HepG2 (cell line): ENCODE measurements around the gene ELP1. TPM values are rescaled to one million over a fixed set of nuclear protein-coding genes. Genes with fewer than 3 reads are reported as not detected.

Source experiments
- DRAP1 ChIP-seq: IDR thresholded peaks from 2 replicates; pipeline ENCODE4 v1.6.1; 2016; ENCODE audit warnings: missing genetic modification reagents, missing compliant biosample characterization
- ETV5 ChIP-seq: IDR thresholded peaks from 2 replicates; pipeline ENCODE4 v1.6.1; 2018; ENCODE audit warnings: missing biosample characterization, missing genetic modification reagents, inconsistent platforms, borderline replicate concordance
- GPN1 ChIP-seq: sonication (generic); formaldehyde crosslinking; IDR thresholded peaks from 2 replicates; pipeline ENCODE4 v1.5.1; 2020; ENCODE audit warnings: missing genetic modification reagents, borderline replicate concordance
- HCFC1 ChIP-seq: fragments of 150-350 bp; IDR thresholded peaks from 2 replicates; pipeline ENCODE4 v1.6.1; 2014; ENCODE audit warnings: low read depth, low read length
- IRF9 ChIP-seq: sonication (generic); formaldehyde crosslinking; IDR thresholded peaks from 2 replicates; pipeline ENCODE4 v1.8.0; 2022; ENCODE audit warnings: missing genetic modification reagents, mild to moderate bottlenecking, borderline replicate concordance
- KLF12 ChIP-seq: sonication (generic); formaldehyde crosslinking; IDR thresholded peaks from 2 replicates; pipeline ENCODE4 v1.4.0; 2020; ENCODE audit warnings: missing genetic modification reagents, borderline replicate concordance
- MAFF ChIP-seq: IDR thresholded peaks from 2 replicates; pipeline ENCODE4 v1.6.1; 2011; ENCODE audit warnings: low read depth, low read length, improper control_type of control experiment
- PTBP1 ChIP-seq: fragments of 200-400 bp; formaldehyde crosslinking; IDR thresholded peaks from 2 replicates; pipeline ENCODE4 v1.6.1; 2018; ENCODE audit warnings: low read length, low read depth; ENCODE audit not compliant: poor library complexity, severe bottlenecking
- SALL1 ChIP-seq: sonication (generic); formaldehyde crosslinking; IDR thresholded peaks from 2 replicates; pipeline ENCODE4 v1.8.0; 2022; ENCODE audit warnings: mild to moderate bottlenecking, missing genetic modification reagents
- SIN3B ChIP-seq: fragments of 150-350 bp; IDR thresholded peaks from 2 replicates; pipeline ENCODE4 v1.6.1; 2014; ENCODE audit warnings: low read length
- SP2 ChIP-seq: sonication (generic); formaldehyde crosslinking; IDR thresholded peaks from 2 replicates; pipeline ENCODE4 v1.5.1; 2020; ENCODE audit warnings: mild to moderate bottlenecking, missing genetic modification reagents
- STAG1 ChIP-seq: sonication (generic); formaldehyde crosslinking; IDR thresholded peaks from 2 replicates; pipeline ENCODE4 v1.4.0; 2020; ENCODE audit warnings: missing genetic modification reagents
- TRIM22 ChIP-seq: fragments of 450-650 bp; IDR thresholded peaks from 2 replicates; pipeline ENCODE4 v1.6.1; 2017
- TSC22D2 ChIP-seq: sonication (generic); formaldehyde crosslinking; IDR thresholded peaks from 2 replicates; pipeline ENCODE4 v1.5.1; 2020; ENCODE audit warnings: missing genetic modification reagents, mild to moderate bottlenecking, borderline replicate concordance
- YEATS4 ChIP-seq: sonication (generic); formaldehyde crosslinking; IDR thresholded peaks from 2 replicates; pipeline ENCODE4 v1.4.0; 2020; ENCODE audit warnings: missing genetic modification reagents, borderline replicate concordance
- ZFP91 ChIP-seq: sonication (generic); formaldehyde crosslinking; IDR thresholded peaks from 2 replicates; pipeline ENCODE4 v1.9.0; 2022; ENCODE audit warnings: missing genetic modification reagents, mild to moderate bottlenecking, borderline replicate concordance
- ZNF160 ChIP-seq: sonication (generic); formaldehyde crosslinking; IDR thresholded peaks from 2 replicates; pipeline ENCODE4 v1.8.0; 2022; ENCODE audit warnings: mild to moderate bottlenecking, inconsistent platforms, missing genetic modification reagents
- ZNF501 ChIP-seq: sonication (generic); formaldehyde crosslinking; IDR thresholded peaks from 2 replicates; pipeline ENCODE4 v1.5.1; 2020; ENCODE audit warnings: mild to moderate bottlenecking, moderate library complexity, missing genetic modification reagents
- ZNF619 ChIP-seq: sonication (generic); formaldehyde crosslinking; IDR thresholded peaks from 2 replicates; pipeline ENCODE4 v1.4.0; 2020; ENCODE audit warnings: mild to moderate bottlenecking, missing genetic modification reagents
- ZNF720 ChIP-seq: sonication (generic); formaldehyde crosslinking; IDR thresholded peaks from 2 replicates; pipeline ENCODE4 v1.4.0; 2020; ENCODE audit warnings: missing genetic modification reagents
- ZUFSP ChIP-seq: sonication (generic); formaldehyde crosslinking; IDR thresholded peaks from 2 replicates; pipeline ENCODE4 v1.9.0; 2021; ENCODE audit warnings: missing genetic modification reagents, mild to moderate bottlenecking, borderline replicate concordance
- polyA plus RNA-seq, 8 experiments: library from polyadenylated mRNA; depleted of rRNA in 3 of 8; stranded (reverse) in 7 of 8; unstranded in 1 of 8; fragments of >200 nt; fragmentation: Illumina TruSeq in 4 of 8; extraction: Trizol in 4 of 8; gene quantifications; 2 replicates each; pipeline versions ENCODE4 v1.2.1 to v1.2.3, GENCODE V29; 2011 to 2016; ENCODE audit warnings: low read depth in 4 of 8, missing spikeins in 1 of 8, mixed read lengths in 1 of 8; ENCODE audit not compliant: insufficient read depth in 1 of 8
- total RNA-seq, 5 experiments: library from RNA; depleted of rRNA; stranded (reverse); fragments of >200 nt; fragmentation: Illumina TruSeq; extraction: Trizol; gene quantifications; 2 replicates each; pipeline ENCODE4 v1.2.3, GENCODE V29; 2016; ENCODE audit warnings: low read depth in 1 of 5

Gene ELP1
- total and polyA plus RNA-seq, 2 of the 13 experiments (the other 11 are each of a cell fraction or from before 2014, with no cell fraction given): 157 to 275 TPM

GRCh38 chr9:108933718-108934322 is at the start of gene ELP1 (continued):
- peak; percentile 18; the same call in 1 of the 2 replicates for TF ChIP-seq SIN3B
- no peak; the same call in 1 of the 2 replicates for TF ChIP-seq SP2 (CRISPR knock-in tag)
- peak; percentile 37 for TF ChIP-seq HCFC1
- no peak for TF ChIP-seq TRIM22
- no peak for TF ChIP-seq MAFF
- peak; percentile 70 for TF ChIP-seq STAG1 (CRISPR knock-in tag)
- TF ChIP-seq ZNF619 (CRISPR knock-in tag): no peak
- TF ChIP-seq ZUFSP: no peak
- TF ChIP-seq YEATS4 (CRISPR knock-in tag): peak; percentile 72
- TF ChIP-seq ZNF160 (CRISPR knock-in tag): peak; percentile 20; the same call in 1 of the 2 replicates
- peak; percentile 57; the same call in 1 of the 2 replicates for TF ChIP-seq ETV5
- peak; percentile 59 for TF ChIP-seq ZNF501
- TF ChIP-seq PTBP1: peak; percentile 60
- no peak for TF ChIP-seq IRF9
- TF ChIP-seq ZNF720 (CRISPR knock-in tag): no peak
- TF ChIP-seq TSC22D2 (CRISPR knock-in tag): peak; percentile 86; the same call in 1 of the 2 replicates
- TF ChIP-seq ZFP91: peak; percentile 95
- peak; percentile 67; the same call in 1 of the 2 replicates for TF ChIP-seq SALL1 (CRISPR knock-in tag)
- TF ChIP-seq DRAP1 (CRISPR knock-in tag): peak; percentile 42; the same call in 1 of the 2 replicates
- TF ChIP-seq KLF12 (CRISPR knock-in tag): no peak; the same call in 1 of the 2 replicates
- no peak for TF ChIP-seq GPN1 (CRISPR knock-in tag)
